H9 (cell line): Measurements from ENCODE around the gene ERFL. TPM values are rescaled to one million over a fixed set of nuclear protein-coding genes. Genes with fewer than 3 reads are reported as not detected.

Experiments
- DNase-seq: peaks from one replicate; pipeline ENCODE4 v3.0.0-alpha.2; 2017
- H2AFZ ChIP-seq: one replicate; pipeline ENCODE4 v1.6.1; 2013; ENCODE audit warnings: mild to moderate bottlenecking, low read length, control low read depth, moderate library complexity
- H2AK5ac ChIP-seq: 2 replicates; pipeline ENCODE4 v1.6.1; 2013; ENCODE audit warnings: low read length, control low read depth, mixed read lengths; ENCODE audit not compliant: insufficient read length
- H2BK120ac ChIP-seq: one replicate; pipeline ENCODE4 v1.6.1; 2013; ENCODE audit warnings: low read depth, mild to moderate bottlenecking, low read length, control low read depth, inconsistent platforms; ENCODE audit not compliant: poor library complexity, severe bottlenecking
- H2BK12ac ChIP-seq: 2 replicates; pipeline ENCODE4 v1.6.1; 2013; ENCODE audit warnings: low read length, control low read depth, mixed read lengths, low read depth; ENCODE audit not compliant: insufficient read length
- H2BK15ac ChIP-seq: 2 replicates; pipeline ENCODE4 v1.6.1; 2013; ENCODE audit warnings: low read depth, low read length, control low read depth
- H2BK20ac ChIP-seq: one replicate; pipeline ENCODE4 v1.6.1; 2013; ENCODE audit warnings: low read depth, mild to moderate bottlenecking, low read length, control low read depth, inconsistent platforms; ENCODE audit not compliant: poor library complexity, severe bottlenecking
- H2BK5ac ChIP-seq: 2 replicates; pipeline ENCODE4 v1.6.1; 2013; ENCODE audit warnings: low read length, control low read depth, mixed read lengths; ENCODE audit not compliant: insufficient read length
- H3K14ac ChIP-seq: 2 replicates; pipeline ENCODE4 v1.6.1; 2013; ENCODE audit warnings: low read length, control low read depth; ENCODE audit not compliant: insufficient read depth
- H3K18ac ChIP-seq: 2 replicates; pipeline ENCODE4 v1.6.1; 2013; ENCODE audit warnings: low read depth, mild to moderate bottlenecking, mixed read lengths, low read length, control low read depth; ENCODE audit not compliant: insufficient read length
- H3K23ac ChIP-seq: 2 replicates; pipeline ENCODE4 v1.6.1; 2013; ENCODE audit warnings: low read length, control low read depth, mixed read lengths, low read depth; ENCODE audit not compliant: insufficient read length
- H3K23me2 ChIP-seq: 2 replicates; pipeline ENCODE4 v1.6.1; 2013; ENCODE audit warnings: low read depth, mild to moderate bottlenecking, mixed read lengths, low read length, control low read depth; ENCODE audit not compliant: insufficient read length, poor library complexity, severe bottlenecking
- H3K27ac ChIP-seq: 2 replicates; pipeline ENCODE4 v1.5.1; 2013; ENCODE audit warnings: low read length, control low read depth, mixed read lengths, low read depth; ENCODE audit not compliant: insufficient read length
- H3K27me3 ChIP-seq: 2 replicates; pipeline ENCODE4 v1.6.1; 2013; ENCODE audit warnings: low read length, control low read depth, inconsistent platforms; ENCODE audit not compliant: insufficient read depth
- H3K4ac ChIP-seq: 2 replicates; pipeline ENCODE4 v1.6.1; 2013; ENCODE audit warnings: low read depth, mild to moderate bottlenecking, control low read depth, inconsistent platforms, low read length, moderate library complexity
- H3K4me1 ChIP-seq: 2 replicates; pipeline ENCODE4 v1.6.1; 2013; ENCODE audit warnings: low read length, control low read depth, inconsistent platforms; ENCODE audit not compliant: insufficient read depth
- H3K4me2 ChIP-seq: 2 replicates; pipeline ENCODE4 v1.6.1; 2013; ENCODE audit warnings: low read length, control low read depth, mixed read lengths; ENCODE audit not compliant: insufficient read length, insufficient read depth
- H3K56ac ChIP-seq: 2 replicates; pipeline ENCODE4 v1.6.1; 2013; ENCODE audit warnings: low read depth, mild to moderate bottlenecking, mixed read lengths, low read length, control low read depth; ENCODE audit not compliant: insufficient read length
- H3K79me1 ChIP-seq: 2 replicates; pipeline ENCODE4 v1.6.1; 2013; ENCODE audit warnings: low read depth, mild to moderate bottlenecking, moderate library complexity, low read length, control low read depth, inconsistent platforms; ENCODE audit not compliant: insufficient read depth, poor library complexity, severe bottlenecking
- H3K79me2 ChIP-seq: 2 replicates; pipeline ENCODE4 v1.6.1; 2013; ENCODE audit warnings: low read length, control low read depth, inconsistent platforms; ENCODE audit not compliant: insufficient read depth
- H3K9ac ChIP-seq: 2 replicates; pipeline ENCODE4 v1.6.1; 2013; ENCODE audit warnings: low read length, control low read depth, mixed read lengths; ENCODE audit not compliant: insufficient read length; ENCODE audit errors: extremely low read depth
- H3K9me3 ChIP-seq: one replicate; pipeline ENCODE4 v1.6.1; 2013; ENCODE audit warnings: low read depth, low read length, inconsistent platforms; ENCODE audit not compliant: control insufficient read depth
- H3T11ph ChIP-seq: one replicate; pipeline ENCODE4 v1.6.1; 2013; ENCODE audit warnings: mild to moderate bottlenecking, low read length, control low read depth, inconsistent platforms
- H4K20me1 ChIP-seq: one replicate; pipeline ENCODE4 v1.6.1; 2013; ENCODE audit not compliant: control insufficient read depth, insufficient read length, insufficient read depth
- H4K5ac ChIP-seq: 2 replicates; pipeline ENCODE4 v1.6.1; 2013; ENCODE audit warnings: low read depth, mild to moderate bottlenecking, mixed read lengths, low read length, control low read depth; ENCODE audit not compliant: insufficient read length
- H4K8ac ChIP-seq: replicated peaks from 2 replicates; pipeline ENCODE4 v1.6.1; 2013; ENCODE audit warnings: low read length, control low read depth, mixed read lengths, low read depth; ENCODE audit not compliant: insufficient read length
- H4K91ac ChIP-seq: 2 replicates; pipeline ENCODE4 v1.6.1; 2013; ENCODE audit warnings: low read depth, mild to moderate bottlenecking, moderate library complexity, mixed read lengths, low read length, control low read depth; ENCODE audit not compliant: insufficient read length
- H3K27ac Mint-ChIP-seq, 3 experiments: 2 replicates in 2 of 3; 3 replicates in 1 of 3; pipeline ENCODE4 v1.8.0; 2020 to 2021; ENCODE audit warnings: mixed read lengths in 3 of 3, mild to moderate bottlenecking in 1 of 3, moderate library complexity in 1 of 3
- H3K27me3 Mint-ChIP-seq: 2 replicates; pipeline ENCODE4 v1.8.0; 2021; ENCODE audit warnings: low read depth, mild to moderate bottlenecking, moderate library complexity, mixed read lengths
- H3K36me3 Mint-ChIP-seq, 3 experiments: 2 replicates in 2 of 3; 3 replicates in 1 of 3; pipeline ENCODE4 v1.8.0; 2020 to 2021; ENCODE audit warnings: low read depth in 3 of 3, mixed read lengths in 3 of 3; ENCODE audit not compliant: insufficient read depth in 1 of 3
- H3K4me1 Mint-ChIP-seq, 2 experiments: 2 replicates each; pipeline ENCODE4 v1.8.0; 2020; ENCODE audit warnings: mixed read lengths in 2 of 2
- H3K4me3 Mint-ChIP-seq, 2 experiments: 2 replicates in 1 of 2; 3 replicates in 1 of 2; pipeline ENCODE4 v1.8.0; 2020 to 2021; ENCODE audit warnings: mild to moderate bottlenecking in 2 of 2, mixed read lengths in 2 of 2, moderate library complexity in 1 of 2
- H3K9me3 Mint-ChIP-seq, 2 experiments: 2 replicates in 1 of 2; 3 replicates in 1 of 2; pipeline ENCODE4 v1.8.0; 2020; ENCODE audit warnings: mild to moderate bottlenecking in 2 of 2, mixed read lengths in 2 of 2, moderate library complexity in 1 of 2
- CTCF ChIP-seq: fragments of 200-600 bp; sonication (generic); conservative IDR thresholded peaks from 3 replicates; pipeline ENCODE4 v1.8.0; 2021; ENCODE audit warnings: antibody characterized with exemption, mild to moderate bottlenecking
- WGBS: extraction: QIAGEN DNeasy Blood & Tissue Kit; methylation state at CpG from one replicate; pipeline ENCODE4 v1.1.7; 2013; ENCODE audit warnings: missing lambda C conversion rate, low lambda C conversion rate, mixed read lengths; ENCODE audit not compliant: insufficient read length; ENCODE audit errors: extremely low coverage; 5-methylcytosine and 5-hydroxymethylcytosine counted together
- total RNA-seq: library from RNA; stranded (reverse); gene quantifications from 2 replicates; pipeline ENCODE4 v1.2.1, GENCODE V29; 2021

Gene ERFL
- total RNA-seq, 1 experiment from 2014 or later = 0.22 TPM

GRCh38 chr19:41866284-41866683, 62.0 kb downstream of the ERFL start:
- no CpG with 5 or more reads among the region's 3 CpGs for WGBS
- no peak overlapping the region for H2BK15ac ChIP-seq
- H3K9me3 ChIP-seq = no peaks in the 10 kb centered on the region
- no peak overlapping the region for H3K4ac ChIP-seq
- no peak for TF ChIP-seq CTCF
- H2BK20ac ChIP-seq = no peak overlapping the region
- H3K4me3 Mint-ChIP-seq = peak overlapping the region in 1 of 2 experiments; percentile 34; a peak in 1 of 5 replicates
- H2BK5ac ChIP-seq = no peak overlapping the region
- H3K4me2 ChIP-seq = no peak overlapping the region
- H2AFZ ChIP-seq = no peak overlapping the region
- H3K18ac ChIP-seq = no peak overlapping the region
- no peak overlapping the region for H3K56ac ChIP-seq
- no peak overlapping the region for H3K23ac ChIP-seq
- H3K4me1 ChIP-seq = no peaks in the 10 kb centered on the region; the same call in 1 of the 2 replicates
- H2AK5ac ChIP-seq = no peak overlapping the region
- H3K23me2 ChIP-seq = peaks cover under 1% of the 10 kb centered on the region
- H4K8ac ChIP-seq = no peak overlapping the region
- no peak overlapping the region for H3K27ac ChIP-seq
- H3K79me2 ChIP-seq = peaks cover 21% of the 10 kb centered on the region
- no peak overlapping the region for H3T11ph ChIP-seq
- H3K27me3 ChIP-seq = no peaks in the 10 kb centered on the region
- no peak overlapping the region for H2BK120ac ChIP-seq
- peaks cover 30 to 45% of the 10 kb centered on the region in 2 experiments for H3K4me1 Mint-ChIP-seq
- no peak overlapping the region for H4K5ac ChIP-seq
- H4K91ac ChIP-seq = no peak overlapping the region
- no peaks in the 10 kb centered on the region; a peak in 1 of 5 replicates for H3K9me3 Mint-ChIP-seq
- no peak overlapping the region for H3K14ac ChIP-seq
- no peak overlapping the region for H2BK12ac ChIP-seq
- H3K36me3 Mint-ChIP-seq = peaks cover 65 to 97% (median 86%) of the 10 kb centered on the region in 3 experiments
- no peaks in the 10 kb centered on the region for H3K27me3 Mint-ChIP-seq
- peak overlapping the region; percentile 65 to 94 (median 93); a peak in 5 of 7 replicates for H3K27ac Mint-ChIP-seq
- DNase-seq = no peak
- no peak overlapping the region for H3K9ac ChIP-seq
- H4K20me1 ChIP-seq = no peaks in the 10 kb centered on the region
- H3K79me1 ChIP-seq = peaks cover 22% of the 10 kb centered on the region
